Fibroblast of skin of abdomen (primary cell): ENCODE data around the gene SPATA13.
A peak's percentile ranks its signal among the peaks of the same experiment; 100 is the strongest.

Experiments
- DNase-seq: peaks from one replicate; pipeline ENCODE4 v3.0.0-alpha.2; 2013

Gene SPATA13

GRCh38 chr13:24142453-24142852, 18.1 kb upstream of the SPATA13 start:
- no peak for DNase-seq

- DNase-seq: no peak
These were observed 17.6 kb upstream of the SPATA13 start for GRCh38 chr13:24142886-24143285.

- no peak for DNase-seq
These were observed 15.3 kb upstream of the SPATA13 start for GRCh38 chr13:24145240-24145639.

GRCh38 chr13:24145674-24146073, 14.8 kb upstream of the SPATA13 start:
- DNase-seq: no peak

GRCh38 chr13:24146961-24147569, 13.5 kb upstream of the SPATA13 start:
- no peak for DNase-seq

- DNase-seq: no peak
These were observed 13.0 kb upstream of the SPATA13 start for GRCh38 chr13:24147570-24147963.

GRCh38 chr13:24148414-24149235, 11.9 kb upstream of the SPATA13 start:
- DNase-seq: peak; percentile 94

GRCh38 chr13:24149246-24150032, 11.1 kb upstream of the SPATA13 start:
- DNase-seq: no peak

GRCh38 chr13:24150572-24150971, 9.9 kb upstream of the SPATA13 start:
- no peak for DNase-seq

- no peak for DNase-seq
These were observed 8.7 kb upstream of the SPATA13 start for GRCh38 chr13:24151864-24152263.

GRCh38 chr13:24152292-24153214, 8.0 kb upstream of the SPATA13 start:
- DNase-seq: no peak

- no peak for DNase-seq
These were observed 7.2 kb upstream of the SPATA13 start for GRCh38 chr13:24153347-24153746.

- no peak for DNase-seq
These were observed 6.4 kb upstream of the SPATA13 start for GRCh38 chr13:24153979-24154701.

GRCh38 chr13:24159357-24159756, 1.2 kb upstream of the SPATA13 start:
- DNase-seq: no peak

GRCh38 chr13:24161010-24161775, 673 bp downstream of the SPATA13 start:
- DNase-seq: no peak

GRCh38 chr13:24161980-24162525, 1.5 kb downstream of the SPATA13 start:
- no peak for DNase-seq

GRCh38 chr13:24162604-24163003, 2.1 kb downstream of the SPATA13 start:
- DNase-seq: no peak

- DNase-seq: peak; percentile 79
These were observed 5.2 kb downstream of the SPATA13 start for GRCh38 chr13:24165746-24166145.

- peak; percentile 73 for DNase-seq
These were observed 6.0 kb downstream of the SPATA13 start for GRCh38 chr13:24166561-24166960.

GRCh38 chr13:24167666-24168391, 7.3 kb downstream of the SPATA13 start:
- DNase-seq: no peak
